ENCODE results near the gene PIBF1. TPM values are rescaled to one million over a fixed set of nuclear protein-coding genes. Genes with fewer than 3 reads are reported as not detected.
A peak's percentile ranks its signal among the peaks of the same experiment; 100 is the strongest.
"Not testable (repeated sequence)": the region's sequence is repeated elsewhere in the genome, so short reads cannot be mapped to it uniquely, and the experiment has no call there.

PIBF1 gene
- total and polyA plus RNA-seq, 12 donors, result 3.9 to 24.7 (median 16.5) TPM

DNA sequence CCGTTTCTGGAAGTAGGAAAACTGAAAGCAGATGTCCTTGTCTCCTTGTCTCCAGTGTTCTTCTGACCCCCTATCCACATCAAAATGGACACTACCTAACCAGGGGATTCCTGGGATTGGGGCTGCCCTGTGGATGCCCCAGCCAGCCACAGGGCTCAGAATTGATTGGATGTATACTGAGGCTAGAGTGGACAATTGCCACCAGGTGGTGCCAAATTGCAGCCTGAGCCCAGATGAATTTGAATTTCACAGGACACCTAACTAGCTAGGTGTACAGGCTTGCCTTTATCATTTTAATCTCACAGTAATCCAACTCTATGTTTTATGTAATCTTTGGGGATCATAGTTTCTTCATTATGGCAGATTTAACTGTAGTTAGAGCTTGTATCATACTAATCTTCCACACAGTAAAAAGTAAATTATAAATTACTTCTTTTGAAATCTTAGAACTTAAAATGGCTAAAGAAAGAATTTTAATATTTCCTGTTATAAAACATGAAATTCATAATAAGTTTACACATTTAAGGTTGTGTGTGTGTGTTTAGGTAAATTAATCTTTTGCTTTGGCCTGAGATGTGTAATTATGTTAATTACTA, 58.0 kb downstream of the PIBF1 start:
- TF ChIP-seq CTCF (IDR thresholded peaks at IDR 0.05), result peak; percentile 36 to 62 (median 52)
- no peak for TF ChIP-seq POLR2A (IDR thresholded peaks at IDR 0.05)
- no peaks in the 10 kb centered on the region for H3K36me3 ChIP-seq (replicated peaks in 1 of 2)
- H3K27ac ChIP-seq, result no peak overlapping the region
- no peak overlapping the region for H3K4me3 ChIP-seq
- H3K9me3 ChIP-seq (replicated peaks in 1 of 3), result no peaks in the 10 kb centered on the region
- WGBS, 4 donors, result 79 to 93% (median 89%) methylated on average over 1 of the region's 1 CpG
- no peaks in the 10 kb centered on the region for H3K4me1 ChIP-seq (replicated peaks in 1 of 2)
- intact Hi-C loops (cut with DNase I), result no loop called here
- DNase-seq, result peak in 6 of 7 donors; percentile 20 to 68 (median 30)
- no peaks in the 10 kb centered on the region for H3K27me3 ChIP-seq

- Histone ChIP-seq H3K4me3 (no peak overlapping the region), H3K36me3 (replicated peaks in 1 of 2) (no peaks in the 10 kb centered on the region), H3K27me3 (no peaks in the 10 kb centered on the region), H3K9me3 (replicated peaks in 1 of 3) (no peaks in the 10 kb centered on the region), H3K4me1 (replicated peaks in 1 of 2) (no peaks in the 10 kb centered on the region), H3K27ac (no peak overlapping the region)
- intact Hi-C loops (cut with DNase I), result no loop called here
- DNase-seq, result no peak
- whole genome bisulfite sequencing, 4 donors, result 92 to 97% (median 95%) methylated on average over 6 of the region's 6 CpGs
- TF ChIP-seq POLR2A (IDR thresholded peaks at IDR 0.05), result no peak
- no peak for TF ChIP-seq CTCF (IDR thresholded peaks at IDR 0.05)
Measured at GRCh38 chr13:72842991-72843390, 61.1 kb downstream of the PIBF1 start.

DNA sequence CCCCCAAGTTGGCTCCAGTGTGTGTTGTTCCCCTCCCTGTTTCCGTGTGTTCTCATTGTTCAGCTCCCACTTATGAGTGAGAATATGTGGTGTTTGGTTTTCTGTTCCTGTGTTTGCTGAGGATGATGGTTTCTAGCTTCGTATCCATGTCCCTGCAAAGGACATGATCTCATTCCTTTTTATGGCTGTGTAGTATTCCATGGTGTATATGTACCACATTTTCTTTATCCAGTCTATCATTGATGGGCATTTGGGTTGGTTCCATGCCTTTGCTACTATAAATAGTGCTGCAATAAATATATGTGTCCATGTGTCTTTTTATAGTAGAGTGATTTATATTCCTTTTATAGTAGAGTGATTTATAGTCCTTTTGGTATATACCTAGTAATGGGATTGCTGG, 63.2 kb downstream of the PIBF1 start:
- H3K4me3 ChIP-seq; intact Hi-C loops (cut with DNase I); H3K4me1 ChIP-seq (replicated peaks in 1 of 2); H3K36me3 ChIP-seq (replicated peaks in 1 of 2); H3K9me3 ChIP-seq (replicated peaks in 1 of 3); DNase-seq; H3K27me3 ChIP-seq; H3K27ac ChIP-seq: not testable (repeated sequence)
- WGBS, 4 donors, result 87 to 100% (median 99%) methylated on average over 2 of the region's 2 CpGs

DNA sequence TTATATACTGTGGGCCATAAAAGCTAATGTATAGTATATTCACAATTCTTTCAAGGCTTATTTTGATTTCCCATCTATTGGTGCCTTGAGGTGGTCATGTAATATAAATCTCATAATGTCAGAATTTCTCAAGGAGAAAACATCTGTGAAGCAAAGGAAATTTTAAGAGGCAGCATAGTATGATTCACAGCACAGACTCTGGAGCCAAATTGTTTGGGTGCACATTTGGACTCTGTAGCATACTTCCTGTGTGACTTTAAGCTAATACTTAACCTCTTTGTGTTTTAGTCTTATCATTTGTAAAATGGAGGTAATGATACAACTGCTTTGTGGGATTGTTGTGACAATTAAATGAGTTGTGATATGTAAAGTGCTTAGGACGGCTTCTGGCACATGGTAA, 67.6 kb downstream of the PIBF1 start:
- no peak for DNase-seq
- H3K27ac ChIP-seq, result no peak overlapping the region
- WGBS, 4 donors, result 90 to 99% (median 94%) methylated on average over 1 of the region's 1 CpG
- intact Hi-C loops (cut with DNase I), result no loop called here
- TF ChIP-seq POLR2A (IDR thresholded peaks at IDR 0.05) (no peak), CTCF (IDR thresholded peaks at IDR 0.05) (no peak)
- H3K4me3 ChIP-seq, result no peak overlapping the region
- no peaks in the 10 kb centered on the region for H3K9me3 ChIP-seq (replicated peaks in 1 of 3)
- H3K36me3 ChIP-seq (replicated peaks in 1 of 2), result no peaks in the 10 kb centered on the region
- H3K4me1 ChIP-seq (replicated peaks in 1 of 2), result no peaks in the 10 kb centered on the region
- H3K27me3 ChIP-seq, result no peaks in the 10 kb centered on the region

GRCh38 chr13:72850959-72851677, 69.2 kb downstream of the PIBF1 start:
- Histone ChIP-seq H3K27ac (no peak overlapping the region), H3K36me3 (replicated peaks in 1 of 2) (no peaks in the 10 kb centered on the region), H3K27me3 (no peaks in the 10 kb centered on the region), H3K9me3 (replicated peaks in 1 of 3) (no peaks in the 10 kb centered on the region), H3K4me1 (replicated peaks in 1 of 2) (no peaks in the 10 kb centered on the region), H3K4me3 (no peak overlapping the region)
- intact Hi-C loops (cut with DNase I), result no loop called here
- DNase-seq, result no peak
- TF ChIP-seq CTCF (IDR thresholded peaks at IDR 0.05) (no peak), POLR2A (IDR thresholded peaks at IDR 0.05) (no peak)
- 94 to 99% (median 96%) methylated on average over 8 to 18 of the region's 18 CpGs for WGBS, 4 donors

Measured in adrenal gland (tissue), 12 donors.